ENCODE measurements around the gene SCGB1A1. TPM values are rescaled to one million over a fixed set of nuclear protein-coding genes. Genes with fewer than 3 reads are reported as not detected.

Gene SCGB1A1
- total RNA-seq, 6 experiments from 2014 or later = not detected

GRCh38 chr11:62401811-62402210 is 17.0 kb upstream of the SCGB1A1 start:
- no peak for DNase-seq

GRCh38 chr11:62402226-62402959 is 16.4 kb upstream of the SCGB1A1 start:
- H3K27ac Mint-ChIP-seq = no peak overlapping the region
- H3K4me1 Mint-ChIP-seq (ENCODE audit: low read depth) = peaks cover 37% of the 10 kb centered on the region
- no peak overlapping the region for H3K4me3 Mint-ChIP-seq
- DNase-seq = no peak
- H3K36me3 Mint-ChIP-seq (ENCODE audit: low read depth) = no peaks in the 10 kb centered on the region
- no peaks in the 10 kb centered on the region for H3K9me3 Mint-ChIP-seq
- H3K27me3 Mint-ChIP-seq (ENCODE audit: insufficient read depth) = peaks cover 19% of the 10 kb centered on the region
- no peak for TF ChIP-seq CTCF (IDR thresholded peaks at IDR 0.05)

More at GRCh38 chr11:62401811-62402210, 17.0 kb upstream of the SCGB1A1 start:
- Mint-ChIP-seq H3K4me1 (ENCODE audit: low read depth) (peaks cover 37% of the 10 kb centered on the region), H3K9me3 (no peaks in the 10 kb centered on the region), H3K36me3 (ENCODE audit: low read depth) (no peaks in the 10 kb centered on the region), H3K4me3 (no peak overlapping the region), H3K27me3 (ENCODE audit: insufficient read depth) (peaks cover 17% of the 10 kb centered on the region), H3K27ac (no peak overlapping the region)
- no peak for TF ChIP-seq CTCF (IDR thresholded peaks at IDR 0.05)

- no peaks in the 10 kb centered on the region for H3K36me3 Mint-ChIP-seq (ENCODE audit: low read depth)
- H3K4me3 Mint-ChIP-seq = no peak overlapping the region
- peaks cover 35% of the 10 kb centered on the region for H3K4me1 Mint-ChIP-seq (ENCODE audit: low read depth)
- TF ChIP-seq CTCF (IDR thresholded peaks at IDR 0.05) = no peak
- peaks cover 24% of the 10 kb centered on the region for H3K27me3 Mint-ChIP-seq (ENCODE audit: insufficient read depth)
- no peaks in the 10 kb centered on the region for H3K9me3 Mint-ChIP-seq
- H3K27ac Mint-ChIP-seq = no peak overlapping the region
- no peak for DNase-seq
Observed at GRCh38 chr11:62402960-62403730, 15.7 kb upstream of the SCGB1A1 start.

- peaks cover 22% of the 10 kb centered on the region for H3K4me1 Mint-ChIP-seq (ENCODE audit: low read depth)
- TF ChIP-seq CTCF (IDR thresholded peaks at IDR 0.05) = no peak
- H3K27ac Mint-ChIP-seq = no peak overlapping the region
- peaks cover 24% of the 10 kb centered on the region for H3K27me3 Mint-ChIP-seq (ENCODE audit: insufficient read depth)
- DNase-seq = no peak
- H3K4me3 Mint-ChIP-seq = no peak overlapping the region
- no peaks in the 10 kb centered on the region for H3K9me3 Mint-ChIP-seq
- no peaks in the 10 kb centered on the region for H3K36me3 Mint-ChIP-seq (ENCODE audit: low read depth)
Observed at GRCh38 chr11:62404435-62404834, 14.4 kb upstream of the SCGB1A1 start.

- H3K36me3 Mint-ChIP-seq (ENCODE audit: low read depth) = no peaks in the 10 kb centered on the region
- H3K4me3 Mint-ChIP-seq = no peak overlapping the region
- DNase-seq = no peak
- H3K27ac Mint-ChIP-seq = no peak overlapping the region
- H3K9me3 Mint-ChIP-seq = no peaks in the 10 kb centered on the region
- TF ChIP-seq CTCF (IDR thresholded peaks at IDR 0.05) = no peak
- peaks cover 18% of the 10 kb centered on the region for H3K4me1 Mint-ChIP-seq (ENCODE audit: low read depth)
- peaks cover 26% of the 10 kb centered on the region for H3K27me3 Mint-ChIP-seq (ENCODE audit: insufficient read depth)
Observed at GRCh38 chr11:62404901-62405300, 13.9 kb upstream of the SCGB1A1 start.
